ENCODE data around the gene FRMD4A.

Gene FRMD4A

DNA sequence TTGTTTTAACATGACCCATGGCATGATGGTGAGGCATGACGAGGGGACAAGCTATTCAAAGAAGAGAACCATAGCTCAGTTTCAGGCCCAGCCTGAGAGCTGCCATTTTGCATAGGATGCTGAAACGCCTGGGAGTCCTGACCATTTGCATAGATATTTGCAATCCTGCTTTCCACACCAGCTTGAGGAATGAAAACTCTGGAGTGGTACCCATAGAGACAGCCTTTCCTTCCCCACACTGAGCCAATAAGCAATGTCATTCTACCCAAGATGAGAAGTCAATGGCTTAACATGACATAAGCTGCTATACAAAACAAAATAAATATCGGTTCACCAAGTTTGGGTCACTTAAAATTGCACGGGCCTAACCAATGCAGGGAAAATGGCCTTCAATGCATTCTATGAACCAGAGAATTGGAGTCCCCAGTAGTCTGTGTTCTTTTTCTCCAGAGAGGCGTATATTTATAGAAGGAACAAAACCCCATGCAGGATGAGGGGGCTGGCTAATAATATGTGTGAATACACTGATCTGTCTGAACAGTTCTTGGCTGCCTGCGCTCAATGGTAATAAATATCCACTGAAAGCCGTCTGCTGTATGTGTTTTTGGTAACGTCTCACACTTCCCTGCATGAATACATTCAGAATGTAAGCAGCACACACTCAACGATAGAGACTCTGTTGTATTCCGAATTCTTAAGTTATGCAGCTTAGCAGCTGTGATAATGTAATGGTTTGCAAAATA lies 329.3 kb downstream of the FRMD4A start:
- TF ChIP-seq SPI1 (IDR thresholded peaks at IDR 0.05; ENCODE audit: low read depth, low read length), result no peak
- no peak for TF ChIP-seq PAX5 (IDR thresholded peaks at IDR 0.05; ENCODE audit: insufficient read depth, low read length, severe bottlenecking)
- DNase-seq (ENCODE audit: insufficient read length, low spot score), result no peak
- no peak for FAIRE-seq

DNA sequence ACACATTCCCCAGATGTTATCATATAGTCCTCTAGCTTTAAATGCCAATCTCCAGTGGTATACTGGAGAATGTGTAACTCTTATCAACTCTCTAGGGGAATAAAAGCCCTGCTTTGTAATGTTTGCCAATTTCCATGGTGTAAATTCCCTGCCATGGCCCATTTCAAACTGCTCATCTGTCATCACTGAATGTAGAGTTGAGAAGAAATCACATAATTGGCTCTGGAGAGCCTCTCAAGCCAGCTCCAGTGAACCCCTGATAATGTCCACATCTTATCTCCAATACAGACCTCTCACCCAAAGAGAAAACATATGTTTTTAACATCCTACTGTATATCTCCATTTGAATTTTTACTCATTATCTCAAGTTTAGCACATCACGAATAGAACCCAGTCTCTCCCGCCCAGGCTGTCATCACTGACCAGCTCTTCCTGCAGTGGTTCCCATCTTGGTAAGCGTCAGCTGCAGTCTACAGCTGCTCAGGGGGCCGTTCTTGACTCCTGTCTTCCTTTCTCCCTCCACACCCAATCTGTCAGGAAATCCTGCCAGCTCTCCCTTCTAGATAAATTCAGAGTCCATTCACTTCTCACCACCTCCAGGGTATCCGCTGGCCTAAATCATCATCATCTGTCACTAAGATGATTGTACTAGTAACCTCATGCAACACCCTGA lies 332.4 kb downstream of the FRMD4A start:
- DNase-seq (ENCODE audit: insufficient read length, low spot score) (no peak), FAIRE-seq (no peak)
- TF ChIP-seq POLR2A (IDR thresholded peaks at IDR 0.05; ENCODE audit: low read depth, low read length) (no peak), TAF1 (IDR thresholded peaks at IDR 0.05; ENCODE audit: low read depth, low read length) (no peak)

DNA sequence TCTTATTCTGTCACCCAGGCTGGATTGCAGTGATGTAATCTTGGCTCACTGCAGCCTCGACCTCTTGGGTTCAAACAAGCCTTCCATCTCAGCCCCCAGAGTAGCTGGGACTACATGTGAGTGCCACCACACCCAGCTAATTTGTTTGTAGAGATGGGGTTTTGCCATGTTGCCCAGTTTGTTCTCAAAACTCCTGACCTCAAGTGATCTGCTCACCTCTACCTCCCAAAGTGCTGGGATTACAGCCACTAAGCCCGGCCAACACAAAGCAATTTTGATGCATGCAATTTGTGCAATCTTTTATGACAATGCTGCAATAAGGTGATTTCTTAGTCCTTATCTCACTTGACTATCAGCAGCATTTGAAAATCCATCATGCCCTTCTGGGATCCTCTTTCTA lies 333.1 kb downstream of the FRMD4A start:
- DNase-seq (ENCODE audit: insufficient read length, low spot score), result no peak
- TF ChIP-seq POLR2AphosphoS5 (IDR thresholded peaks at IDR 0.05; ENCODE audit: low read depth, low read length) (no peak), SPI1 (IDR thresholded peaks at IDR 0.05; ENCODE audit: low read depth, low read length) (no peak), POU2F2 (IDR thresholded peaks at IDR 0.05; ENCODE audit: low read depth, low read length) (no peak), TAF1 (IDR thresholded peaks at IDR 0.05; ENCODE audit: low read depth, low read length) (no peak), PAX5 (IDR thresholded peaks at IDR 0.05; ENCODE audit: insufficient read depth, low read length, severe bottlenecking) (no peak), POLR2A (IDR thresholded peaks at IDR 0.05; ENCODE audit: low read depth, low read length) (no peak)
- FAIRE-seq, result no peak

DNA sequence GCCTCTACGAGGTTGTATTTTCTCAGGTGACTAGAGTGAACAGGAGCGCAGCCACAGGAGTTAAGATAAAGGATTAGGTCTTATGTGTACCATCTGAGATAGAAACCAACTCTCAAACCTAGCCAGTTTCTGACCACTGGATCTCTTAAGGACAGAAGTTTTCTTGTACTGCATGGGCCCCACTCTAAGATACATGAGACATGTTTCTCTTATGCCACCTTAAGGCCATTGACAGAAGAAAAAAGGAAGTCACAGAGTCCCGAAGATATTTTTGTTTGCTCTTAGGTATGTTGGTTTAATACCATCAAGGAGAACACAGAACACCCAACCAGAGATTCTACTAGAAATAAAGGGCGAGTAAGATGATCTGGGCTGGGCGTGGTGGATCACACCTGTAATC lies 335.8 kb downstream of the FRMD4A start:
- TF ChIP-seq SPI1 (IDR thresholded peaks at IDR 0.05; ENCODE audit: low read depth, low read length) (peak; percentile 23; the same call in 1 of the 2 replicates), POLR2AphosphoS5 (IDR thresholded peaks at IDR 0.05; ENCODE audit: low read depth, low read length) (no peak)
- DNase-seq (ENCODE audit: insufficient read length, low spot score), result no peak
- no peak for FAIRE-seq

DNA sequence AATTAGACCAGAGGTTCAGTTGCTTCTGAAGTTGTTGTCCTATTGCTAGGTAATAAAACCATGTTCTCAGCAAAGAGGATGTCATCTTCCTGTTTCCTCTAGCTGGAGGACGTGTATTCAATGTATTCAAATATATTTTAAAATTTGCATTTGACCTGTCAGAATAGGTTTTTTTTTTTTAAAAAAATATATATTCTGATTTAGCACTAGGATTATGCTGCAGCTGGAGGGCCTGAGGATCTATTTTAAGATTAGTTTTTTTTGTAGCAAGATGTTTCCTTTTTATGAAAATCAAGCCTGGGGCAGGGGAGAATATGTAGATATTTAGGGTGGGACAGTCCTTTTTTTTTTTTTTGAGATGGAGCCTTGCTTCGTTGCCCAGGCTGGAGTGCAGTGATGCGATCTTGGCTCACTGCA lies 337.0 kb downstream of the FRMD4A start:
- FAIRE-seq, result no peak

DNA sequence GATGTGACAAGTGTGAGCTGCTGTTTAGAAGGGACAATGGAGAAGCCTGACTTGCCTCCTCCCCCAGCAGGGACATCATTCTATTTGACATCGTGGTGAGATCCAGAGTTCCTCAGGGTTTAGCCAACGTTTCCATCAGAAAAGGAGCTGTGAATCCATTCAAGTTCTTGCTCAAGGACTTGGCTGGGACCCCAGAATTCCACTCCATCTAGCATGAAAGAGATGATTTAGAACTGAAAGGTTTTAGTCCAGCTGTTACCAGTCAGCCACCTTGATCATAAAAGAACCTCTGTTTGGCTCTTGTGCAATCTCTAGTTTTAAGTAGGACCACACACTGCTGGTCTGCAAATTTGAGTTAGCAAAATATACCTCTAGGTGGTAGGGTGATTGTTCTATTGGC lies 337.6 kb downstream of the FRMD4A start:
- no peak for DNase-seq (ENCODE audit: insufficient read length, low spot score)
- FAIRE-seq, result no peak

More for the DNA sequence above, 337.0 kb downstream of the FRMD4A start:
- no peak for TF ChIP-seq PAX5 (IDR thresholded peaks at IDR 0.05; ENCODE audit: insufficient read depth, low read length, severe bottlenecking)
- no peak for TF ChIP-seq SPI1 (IDR thresholded peaks at IDR 0.05; ENCODE audit: low read depth, low read length)
- no peak for TF ChIP-seq POLR2AphosphoS5 (IDR thresholded peaks at IDR 0.05; ENCODE audit: low read depth, low read length)
- no peak for TF ChIP-seq POU2F2 (IDR thresholded peaks at IDR 0.05; ENCODE audit: low read depth, low read length)
- TF ChIP-seq TAF1 (IDR thresholded peaks at IDR 0.05; ENCODE audit: low read depth, low read length), result no peak
- TF ChIP-seq POLR2A (IDR thresholded peaks at IDR 0.05; ENCODE audit: low read depth, low read length), result no peak
- DNase-seq (ENCODE audit: insufficient read length, low spot score), result no peak

DNA sequence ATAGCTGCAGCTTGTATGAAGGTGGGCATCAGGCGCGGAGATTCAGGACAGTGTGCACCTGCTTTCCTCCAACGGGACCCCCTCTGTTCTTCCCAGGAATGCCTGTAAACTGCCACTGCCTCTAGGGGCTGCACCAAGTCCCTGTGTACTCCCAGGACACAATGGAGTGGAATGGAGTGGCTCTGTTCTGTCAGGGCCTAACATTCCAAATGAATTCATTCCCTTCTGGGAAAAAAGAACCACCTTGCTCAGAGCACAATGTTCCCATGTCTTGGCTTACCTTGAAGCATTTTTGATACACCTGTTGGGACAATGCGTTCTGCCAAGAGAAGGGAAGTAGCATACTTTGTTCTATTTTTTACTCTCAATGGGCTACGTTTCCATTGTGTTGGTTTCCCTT lies 339.4 kb downstream of the FRMD4A start:
- TF ChIP-seq POLR2AphosphoS5 (IDR thresholded peaks at IDR 0.05; ENCODE audit: low read depth, low read length) (no peak), TAF1 (IDR thresholded peaks at IDR 0.05; ENCODE audit: low read depth, low read length) (no peak), POU2F2 (IDR thresholded peaks at IDR 0.05; ENCODE audit: low read depth, low read length) (no peak), POLR2A (IDR thresholded peaks at IDR 0.05; ENCODE audit: low read depth, low read length) (no peak), SPI1 (IDR thresholded peaks at IDR 0.05; ENCODE audit: low read depth, low read length) (no peak), PAX5 (IDR thresholded peaks at IDR 0.05; ENCODE audit: insufficient read depth, low read length, severe bottlenecking) (no peak)
- FAIRE-seq, result no peak
- no peak for DNase-seq (ENCODE audit: insufficient read length, low spot score)

More for the DNA sequence above, 337.6 kb downstream of the FRMD4A start:
- TF ChIP-seq PAX5 (IDR thresholded peaks at IDR 0.05; ENCODE audit: insufficient read depth, low read length, severe bottlenecking) (no peak), POU2F2 (IDR thresholded peaks at IDR 0.05; ENCODE audit: low read depth, low read length) (no peak), POLR2A (IDR thresholded peaks at IDR 0.05; ENCODE audit: low read depth, low read length) (no peak), SPI1 (IDR thresholded peaks at IDR 0.05; ENCODE audit: low read depth, low read length) (no peak), POLR2AphosphoS5 (IDR thresholded peaks at IDR 0.05; ENCODE audit: low read depth, low read length) (no peak), TAF1 (IDR thresholded peaks at IDR 0.05; ENCODE audit: low read depth, low read length) (no peak)

DNA sequence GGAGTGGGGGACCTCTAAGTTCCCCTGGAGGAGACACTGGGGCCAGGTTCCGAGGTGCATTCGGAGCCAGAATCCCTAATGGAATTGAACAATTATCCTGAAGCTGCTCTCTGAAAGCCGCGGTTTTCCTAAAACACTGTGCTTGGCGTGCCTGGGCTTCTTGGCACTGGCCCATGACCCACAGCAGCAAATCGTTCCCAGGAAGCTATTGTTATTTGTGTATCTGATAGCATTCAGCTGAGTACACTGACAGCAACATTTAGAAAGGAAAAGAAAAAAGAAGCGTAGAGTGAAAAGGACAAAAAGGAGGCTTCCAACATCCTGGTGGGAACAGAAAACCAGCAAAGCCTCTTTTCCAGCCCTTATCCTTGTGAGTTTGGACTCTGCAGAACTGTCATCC lies 339.8 kb downstream of the FRMD4A start:
- DNase-seq (ENCODE audit: insufficient read length, low spot score) (no peak), FAIRE-seq (no peak)
- TF ChIP-seq POLR2AphosphoS5 (IDR thresholded peaks at IDR 0.05; ENCODE audit: low read depth, low read length), result no peak
- TF ChIP-seq SPI1 (IDR thresholded peaks at IDR 0.05; ENCODE audit: low read depth, low read length), result no peak

DNA sequence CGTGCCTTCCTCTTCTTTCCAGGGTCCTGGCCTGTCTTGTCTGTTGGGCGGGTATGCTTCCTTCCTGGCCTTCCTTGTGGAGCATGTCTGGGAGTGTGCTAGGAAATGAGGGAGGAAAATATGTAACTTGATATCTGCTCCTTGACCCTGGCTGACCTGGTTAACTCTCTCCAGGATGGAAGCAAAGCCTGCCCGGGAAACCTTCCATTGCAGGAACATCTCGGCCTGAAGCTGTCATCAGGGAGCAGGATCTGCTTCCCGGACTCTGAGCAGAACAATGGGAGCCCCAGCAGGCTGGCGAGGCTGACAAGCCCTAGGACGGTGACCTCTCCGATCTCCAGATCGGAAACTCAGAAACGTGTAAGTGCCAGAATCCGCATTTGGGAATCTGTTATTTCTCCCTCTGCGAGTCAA lies 340.3 kb downstream of the FRMD4A start:
- no peak for TF ChIP-seq TAF1 (IDR thresholded peaks at IDR 0.05; ENCODE audit: low read depth, low read length)
- TF ChIP-seq PAX5 (IDR thresholded peaks at IDR 0.05; ENCODE audit: insufficient read depth, low read length, severe bottlenecking), result no peak
- no peak for TF ChIP-seq SPI1 (IDR thresholded peaks at IDR 0.05; ENCODE audit: low read depth, low read length)
- TF ChIP-seq POLR2AphosphoS5 (IDR thresholded peaks at IDR 0.05; ENCODE audit: low read depth, low read length), result no peak
- TF ChIP-seq POLR2A (IDR thresholded peaks at IDR 0.05; ENCODE audit: low read depth, low read length), result no peak
- TF ChIP-seq POU2F2 (IDR thresholded peaks at IDR 0.05; ENCODE audit: low read depth, low read length), result no peak
- DNase-seq (ENCODE audit: insufficient read length, low spot score) (no peak), FAIRE-seq (no peak)

DNA sequence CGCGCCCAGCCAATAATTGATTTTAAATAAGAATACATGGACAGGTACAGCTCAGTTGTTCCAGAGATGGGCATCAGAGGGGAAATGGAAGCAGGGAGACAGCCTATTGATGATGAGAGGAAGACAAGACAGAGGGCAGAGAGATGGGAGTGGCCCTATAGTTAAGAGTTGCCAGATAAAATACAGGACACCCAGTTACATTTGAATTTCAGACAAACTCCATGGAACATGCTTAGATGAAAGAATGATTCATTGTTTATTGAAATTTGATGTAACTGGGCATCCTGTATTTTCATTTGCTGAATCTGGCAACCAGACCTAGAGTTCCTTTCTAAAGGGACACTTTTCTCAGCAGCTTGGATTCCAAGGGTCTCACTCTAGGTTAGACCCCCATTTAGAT lies 341.1 kb downstream of the FRMD4A start:
- FAIRE-seq (no peak), DNase-seq (ENCODE audit: insufficient read length, low spot score) (no peak)
- TF ChIP-seq POU2F2 (IDR thresholded peaks at IDR 0.05; ENCODE audit: low read depth, low read length) (no peak), TAF1 (IDR thresholded peaks at IDR 0.05; ENCODE audit: low read depth, low read length) (no peak), POLR2AphosphoS5 (IDR thresholded peaks at IDR 0.05; ENCODE audit: low read depth, low read length) (no peak), SPI1 (IDR thresholded peaks at IDR 0.05; ENCODE audit: low read depth, low read length) (no peak), POLR2A (IDR thresholded peaks at IDR 0.05; ENCODE audit: low read depth, low read length) (no peak), PAX5 (IDR thresholded peaks at IDR 0.05; ENCODE audit: insufficient read depth, low read length, severe bottlenecking) (no peak)
